Astrocyte of the cerebellum (primary cell): ENCODE data around the gene CCDC90B.

Experiments
- DNase-seq: peaks from one replicate; pipeline ENCODE4 v3.0.0-alpha.2; 2011; ENCODE audit warnings: low read depth
- H3K4me3 ChIP-seq: 2 replicates; pipeline ENCODE4 v1.5.1; 2011; ENCODE audit warnings: mild to moderate bottlenecking, low read depth, low read length, moderate library complexity
- in situ Hi-C: cut with HindIII; loops from 2 replicates; pipeline ENCODE4 v1.10.0; 2017; ENCODE audit warnings: low sequenced_read_pairs
- TF ChIP-seq, protein P1 (sequence below): IDR thresholded peaks from 2 replicates; pipeline ENCODE4 v1.5.1; 2012; ENCODE audit warnings: low read length, low read depth, moderate library complexity, mild to moderate bottlenecking; ENCODE audit errors: missing control alignments

CCDC90B gene

DNA sequence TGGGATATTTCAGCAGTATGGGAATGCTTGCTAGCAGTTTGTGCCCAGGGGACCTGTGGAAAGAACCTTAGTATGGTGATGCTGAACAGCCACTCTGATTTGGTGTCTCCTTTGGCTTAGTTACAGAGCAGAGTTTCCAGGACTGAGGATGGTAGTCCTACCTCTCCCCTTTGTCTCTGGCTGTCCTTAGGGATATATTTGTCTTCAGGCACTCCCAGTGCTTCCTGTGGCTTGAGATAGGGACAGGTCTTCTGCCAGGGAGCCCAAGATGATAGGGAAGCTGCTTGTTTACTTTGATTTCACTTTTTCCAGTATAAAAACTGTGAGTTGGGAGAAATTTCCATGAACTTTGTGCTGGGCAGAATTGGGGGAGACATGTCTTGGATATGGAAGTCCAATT lies 64.5 kb downstream of the CCDC90B start:
- in situ Hi-C loops: no loop called here
- no peak overlapping the region for H3K4me3 ChIP-seq
- DNase-seq: no peak
- TF ChIP-seq, protein P1, sequence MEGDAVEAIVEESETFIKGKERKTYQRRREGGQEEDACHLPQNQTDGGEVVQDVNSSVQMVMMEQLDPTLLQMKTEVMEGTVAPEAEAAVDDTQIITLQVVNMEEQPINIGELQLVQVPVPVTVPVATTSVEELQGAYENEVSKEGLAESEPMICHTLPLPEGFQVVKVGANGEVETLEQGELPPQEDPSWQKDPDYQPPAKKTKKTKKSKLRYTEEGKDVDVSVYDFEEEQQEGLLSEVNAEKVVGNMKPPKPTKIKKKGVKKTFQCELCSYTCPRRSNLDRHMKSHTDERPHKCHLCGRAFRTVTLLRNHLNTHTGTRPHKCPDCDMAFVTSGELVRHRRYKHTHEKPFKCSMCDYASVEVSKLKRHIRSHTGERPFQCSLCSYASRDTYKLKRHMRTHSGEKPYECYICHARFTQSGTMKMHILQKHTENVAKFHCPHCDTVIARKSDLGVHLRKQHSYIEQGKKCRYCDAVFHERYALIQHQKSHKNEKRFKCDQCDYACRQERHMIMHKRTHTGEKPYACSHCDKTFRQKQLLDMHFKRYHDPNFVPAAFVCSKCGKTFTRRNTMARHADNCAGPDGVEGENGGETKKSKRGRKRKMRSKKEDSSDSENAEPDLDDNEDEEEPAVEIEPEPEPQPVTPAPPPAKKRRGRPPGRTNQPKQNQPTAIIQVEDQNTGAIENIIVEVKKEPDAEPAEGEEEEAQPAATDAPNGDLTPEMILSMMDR: no peak

DNA sequence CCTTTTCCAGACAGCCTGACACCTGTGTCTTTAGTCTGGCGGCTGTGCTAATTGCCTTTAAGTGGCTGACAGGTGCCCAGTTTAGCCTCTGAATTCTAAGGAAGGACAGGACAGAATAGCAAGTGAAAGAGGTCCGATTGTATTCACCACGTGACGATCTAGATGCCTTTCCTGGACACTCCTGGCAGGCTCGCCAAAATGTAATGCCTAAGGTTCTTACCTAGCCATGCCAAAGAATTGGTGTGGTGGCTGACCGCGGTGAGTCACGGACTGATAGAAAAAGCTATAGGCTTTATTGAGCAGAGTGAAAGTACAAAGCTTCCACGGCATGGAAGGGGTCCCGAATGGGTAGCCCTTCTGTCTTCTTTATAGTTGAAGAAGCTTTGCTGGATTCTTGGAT lies 65.9 kb downstream of the CCDC90B start:
- no peak for DNase-seq
- in situ Hi-C loops: no loop called here
- H3K4me3 ChIP-seq: no peak overlapping the region
- TF ChIP-seq, protein P1: no peak

DNA sequence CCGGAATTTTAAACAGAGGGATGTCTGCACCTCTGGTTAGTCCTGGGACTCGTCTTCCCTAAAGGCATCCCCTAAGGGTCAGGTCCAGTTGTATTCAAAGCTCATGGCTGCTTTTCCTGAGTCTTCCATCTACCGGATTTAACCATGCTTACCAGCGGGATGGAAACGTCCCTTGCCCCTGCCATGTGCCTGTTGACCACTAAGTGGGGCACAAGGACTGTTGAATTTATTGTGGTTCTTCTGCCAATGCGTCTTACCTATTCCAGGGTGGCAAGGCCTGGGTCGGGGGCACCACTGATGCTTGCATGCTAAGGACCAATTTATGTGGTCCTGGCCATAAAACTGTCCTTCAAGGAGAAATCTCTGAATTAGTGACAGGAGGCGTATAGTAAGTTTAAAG lies 67.1 kb downstream of the CCDC90B start:
- DNase-seq: no peak
- H3K4me3 ChIP-seq: no peak overlapping the region
- in situ Hi-C loops: no loop called here
- TF ChIP-seq, protein P1: no peak
